Erythroblast (primary cell): ENCODE measurements around the gene WDR64.

Source experiments
- GATA1 ChIP-seq: IDR thresholded peaks from 2 replicates; pipeline ENCODE4 v1.6.1; 2011; ENCODE audit warnings: low read depth, mild to moderate bottlenecking, control low read depth, low read length, moderate library complexity
- POLR2A ChIP-seq: IDR thresholded peaks from 2 replicates; pipeline ENCODE4 v1.6.1; 2011; ENCODE audit warnings: mild to moderate bottlenecking, low read length

GRCh38 chr1:241789061-241789460 is 137.0 kb downstream of the WDR64 start:
- TF ChIP-seq POLR2A = no peak
- no peak for TF ChIP-seq GATA1
